ENCODE data around the gene SRSF2.

The SRSF2 gene

DNA sequence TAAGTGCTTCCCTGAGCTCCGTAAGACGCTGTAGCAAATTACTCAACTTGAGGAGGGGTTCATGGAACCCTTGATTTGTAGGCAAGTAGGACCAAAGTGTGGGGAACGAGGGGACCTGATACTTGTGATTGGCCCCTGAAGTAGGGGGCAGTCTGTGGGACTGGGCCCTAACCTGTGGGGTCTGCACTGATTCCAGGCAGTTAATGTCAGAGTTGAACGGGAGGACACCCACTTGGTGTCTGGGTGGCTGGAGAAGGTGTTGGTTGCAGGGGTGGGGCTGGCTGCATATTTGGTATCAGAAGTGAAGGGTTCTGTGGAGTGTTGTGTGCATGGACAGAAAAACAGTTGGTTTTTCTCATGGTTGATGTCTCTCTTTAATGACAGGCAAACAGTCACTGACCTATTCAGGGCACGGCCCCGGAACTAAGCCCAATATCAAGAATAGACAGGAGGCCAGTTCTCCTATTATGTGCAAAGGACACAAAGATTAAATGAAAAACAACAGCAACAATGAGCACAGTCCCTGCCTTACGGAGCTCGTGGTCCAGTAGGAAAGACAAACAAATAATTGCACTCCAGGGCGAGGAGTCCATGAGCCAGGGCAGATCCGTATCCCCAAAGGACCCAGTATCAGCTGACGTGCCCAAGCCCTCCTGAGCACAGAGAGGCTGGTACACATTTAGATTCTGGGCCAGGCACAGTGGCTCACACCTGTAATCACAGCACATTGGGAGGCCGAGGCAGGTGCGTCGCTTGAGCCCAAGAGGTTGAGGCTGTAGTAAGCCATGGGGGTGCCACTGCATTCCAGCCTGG lies 45.5 kb downstream of the SRSF2 start:
- H3K27ac ChIP-seq (ENCODE audit: low read depth, low read length), result no peak overlapping the region

DNA sequence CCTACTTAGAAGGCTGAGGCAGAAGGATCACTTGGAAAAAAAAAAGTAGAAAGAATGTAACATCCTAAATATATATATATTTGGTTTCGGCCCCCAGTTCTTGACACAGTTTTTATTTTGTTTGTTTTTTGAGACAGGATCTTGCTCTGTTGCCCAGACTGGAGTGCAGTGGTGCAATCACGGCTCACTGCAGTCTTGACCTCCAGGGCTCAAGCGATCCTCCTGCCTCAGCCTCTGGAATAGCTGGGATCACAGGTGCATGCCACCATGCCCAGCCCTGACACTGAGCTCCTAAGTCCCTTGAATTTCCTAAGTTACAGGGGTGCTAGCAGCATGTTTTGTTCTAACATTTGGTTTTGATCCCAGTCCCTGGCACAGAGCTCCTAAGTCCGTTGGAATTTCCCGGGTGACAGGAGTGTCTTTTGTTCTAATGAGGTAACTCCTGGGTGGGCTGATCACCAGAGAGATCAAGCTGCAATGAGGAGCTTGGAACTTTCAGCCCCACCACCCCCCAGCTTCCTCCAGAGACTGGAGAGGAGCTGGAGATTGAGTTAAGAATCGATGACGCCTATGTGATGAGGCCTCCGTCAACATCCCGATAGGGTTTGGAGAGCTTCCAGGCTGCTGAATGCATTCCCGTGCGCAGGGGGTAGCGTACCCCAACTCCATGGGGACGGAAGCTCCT lies 46.4 kb downstream of the SRSF2 start:
- H3K18ac ChIP-seq (ENCODE audit: low read length), result no peak overlapping the region
- no peak for DNase-seq
- no peak overlapping the region for H3K23ac ChIP-seq (ENCODE audit: low read length)
- H2AK5ac ChIP-seq (ENCODE audit: low read length), result no peak overlapping the region
- no peaks in the 10 kb centered on the region for H3K4me1 ChIP-seq (ENCODE audit: control insufficient read depth, low read depth, low read length)
- no peaks in the 10 kb centered on the region for H3K79me2 ChIP-seq (ENCODE audit: control insufficient read depth, insufficient read depth, low read length)
- H4K5ac ChIP-seq (ENCODE audit: low read length), result no peak overlapping the region
- H2BK15ac ChIP-seq (replicated peaks; ENCODE audit: low read depth), result no peak overlapping the region
- no peaks in the 10 kb centered on the region for H3K79me1 ChIP-seq (ENCODE audit: low read length)
- no peaks in the 10 kb centered on the region for H3K36me3 ChIP-seq (ENCODE audit: control insufficient read depth, insufficient read depth, low read length)
- no CpG with 5 or more reads among the region's 13 CpGs for WGBS (ENCODE audit: extremely low coverage, insufficient coverage, low lambda C conversion rate)
- H3K4me2 ChIP-seq (ENCODE audit: low read length), result no peak overlapping the region
- no peak overlapping the region for H3K27ac ChIP-seq (ENCODE audit: low read depth, low read length)
- no peak overlapping the region for H2BK5ac ChIP-seq (ENCODE audit: low read length)
- no peak overlapping the region for H3K4ac ChIP-seq (ENCODE audit: low read depth, low read length)
- no peak overlapping the region for H4K8ac ChIP-seq (ENCODE audit: low read depth, low read length)
- no peaks in the 10 kb centered on the region for H3K27me3 ChIP-seq (ENCODE audit: insufficient read depth, low read length, poor library complexity)
- no peak overlapping the region for H3K4me3 ChIP-seq (ENCODE audit: low read length)
- H3K9ac ChIP-seq (ENCODE audit: low read length), result no peak overlapping the region
- no peak overlapping the region for H3K56ac ChIP-seq (ENCODE audit: low read length)
- H2BK120ac ChIP-seq (ENCODE audit: low read depth, low read length), result no peak overlapping the region

More for the DNA sequence above, 45.5 kb downstream of the SRSF2 start:
- no peak overlapping the region for H3K4me3 ChIP-seq (ENCODE audit: low read length)
- H3K23ac ChIP-seq (ENCODE audit: low read length), result no peak overlapping the region
- H3K9ac ChIP-seq (ENCODE audit: low read length), result no peak overlapping the region
- no peak for DNase-seq
- no peaks in the 10 kb centered on the region for H3K79me1 ChIP-seq (ENCODE audit: low read length)
- no CpG with 5 or more reads among the region's 14 CpGs for WGBS (ENCODE audit: extremely low coverage, insufficient coverage, low lambda C conversion rate)
- no peaks in the 10 kb centered on the region for H3K27me3 ChIP-seq (ENCODE audit: insufficient read depth, low read length, poor library complexity)
- H4K5ac ChIP-seq (ENCODE audit: low read length), result no peak overlapping the region
- H3K36me3 ChIP-seq (ENCODE audit: control insufficient read depth, insufficient read depth, low read length), result no peaks in the 10 kb centered on the region
- no peak overlapping the region for H2BK15ac ChIP-seq (replicated peaks; ENCODE audit: low read depth)
- no peak overlapping the region for H2AK5ac ChIP-seq (ENCODE audit: low read length)
- no peak overlapping the region for H3K18ac ChIP-seq (ENCODE audit: low read length)
- no peak overlapping the region for H3K56ac ChIP-seq (ENCODE audit: low read length)
- no peak overlapping the region for H4K8ac ChIP-seq (ENCODE audit: low read depth, low read length)
- H3K4me1 ChIP-seq (ENCODE audit: control insufficient read depth, low read depth, low read length), result no peaks in the 10 kb centered on the region
- no peak overlapping the region for H2BK5ac ChIP-seq (ENCODE audit: low read length)
- no peak overlapping the region for H2BK120ac ChIP-seq (ENCODE audit: low read depth, low read length)
- H3K4ac ChIP-seq (ENCODE audit: low read depth, low read length), result no peak overlapping the region
- no peak overlapping the region for H3K4me2 ChIP-seq (ENCODE audit: low read length)
- H3K79me2 ChIP-seq (ENCODE audit: control insufficient read depth, insufficient read depth, low read length), result no peaks in the 10 kb centered on the region

DNA sequence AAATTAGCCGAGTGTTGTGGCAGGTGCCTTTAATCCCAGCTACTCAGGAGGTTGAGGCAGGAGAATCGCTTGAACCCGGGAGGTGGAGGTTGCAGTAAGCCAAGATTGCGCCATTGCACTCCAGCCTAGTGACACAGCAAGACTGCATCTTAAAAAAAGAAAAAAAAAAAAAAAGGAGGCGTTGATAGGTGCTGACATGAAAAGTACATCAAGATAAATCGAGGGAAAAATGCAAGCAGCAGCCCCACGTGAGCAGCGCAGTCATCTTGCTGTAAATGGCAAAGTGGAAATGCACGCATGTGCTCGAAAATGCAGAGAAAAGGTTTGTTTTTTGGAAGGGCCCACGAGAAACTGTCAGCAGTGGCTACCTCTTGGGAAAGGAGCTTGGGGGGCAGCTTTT lies 47.3 kb downstream of the SRSF2 start:
- H3K4me2 ChIP-seq (ENCODE audit: low read length), result no peak overlapping the region
- H3K27me3 ChIP-seq (ENCODE audit: insufficient read depth, low read length, poor library complexity), result no peaks in the 10 kb centered on the region
- WGBS (ENCODE audit: extremely low coverage, insufficient coverage, low lambda C conversion rate), result no CpG with 5 or more reads among the region's 11 CpGs
- H3K56ac ChIP-seq (ENCODE audit: low read length), result no peak overlapping the region
- H3K4ac ChIP-seq (ENCODE audit: low read depth, low read length), result no peak overlapping the region
- no peaks in the 10 kb centered on the region for H3K79me2 ChIP-seq (ENCODE audit: control insufficient read depth, insufficient read depth, low read length)
- no peaks in the 10 kb centered on the region for H3K4me1 ChIP-seq (ENCODE audit: control insufficient read depth, low read depth, low read length)
- no peak overlapping the region for H4K5ac ChIP-seq (ENCODE audit: low read length)
- H2AK5ac ChIP-seq (ENCODE audit: low read length), result no peak overlapping the region
- H3K79me1 ChIP-seq (ENCODE audit: low read length), result no peaks in the 10 kb centered on the region
- no peak overlapping the region for H3K18ac ChIP-seq (ENCODE audit: low read length)
- H2BK15ac ChIP-seq (replicated peaks; ENCODE audit: low read depth), result no peak overlapping the region
- DNase-seq, result no peak
- no peak overlapping the region for H2BK120ac ChIP-seq (ENCODE audit: low read depth, low read length)
- H3K4me3 ChIP-seq (ENCODE audit: low read length), result no peak overlapping the region
- H3K36me3 ChIP-seq (ENCODE audit: control insufficient read depth, insufficient read depth, low read length), result no peaks in the 10 kb centered on the region
- H4K8ac ChIP-seq (ENCODE audit: low read depth, low read length), result no peak overlapping the region
- no peak overlapping the region for H3K27ac ChIP-seq (ENCODE audit: low read depth, low read length)
- H2BK5ac ChIP-seq (ENCODE audit: low read length), result no peak overlapping the region
- no peak overlapping the region for H3K23ac ChIP-seq (ENCODE audit: low read length)
- H3K9ac ChIP-seq (ENCODE audit: low read length), result no peak overlapping the region

DNA sequence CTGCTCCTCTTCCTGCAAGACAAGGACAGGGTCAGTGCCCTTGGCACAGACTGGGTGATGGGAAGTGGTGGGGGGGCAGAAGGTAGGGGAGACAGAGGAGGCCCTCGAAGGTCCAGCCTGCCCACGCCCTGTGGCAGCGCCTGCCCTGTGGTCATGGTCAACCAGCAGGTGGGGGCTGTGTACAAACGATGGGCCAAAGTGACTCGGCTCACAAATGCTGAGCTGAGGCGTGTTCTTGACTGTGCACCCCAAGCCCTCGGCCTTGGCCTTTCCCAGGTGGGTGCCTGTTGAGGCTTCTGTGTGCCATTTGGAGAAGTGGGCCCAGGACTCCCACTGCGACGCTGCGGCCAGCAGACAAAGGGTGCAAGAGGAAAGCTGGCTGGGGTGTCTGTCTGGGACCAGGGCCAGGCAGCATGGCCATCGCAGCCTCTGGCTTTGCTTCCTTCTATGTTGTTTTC lies 48.9 kb downstream of the SRSF2 start:
- H4K8ac ChIP-seq (ENCODE audit: low read depth, low read length), result no peak overlapping the region
- no peak overlapping the region for H3K27ac ChIP-seq (ENCODE audit: low read depth, low read length)
- H3K4me3 ChIP-seq (ENCODE audit: low read length), result no peak overlapping the region

DNA sequence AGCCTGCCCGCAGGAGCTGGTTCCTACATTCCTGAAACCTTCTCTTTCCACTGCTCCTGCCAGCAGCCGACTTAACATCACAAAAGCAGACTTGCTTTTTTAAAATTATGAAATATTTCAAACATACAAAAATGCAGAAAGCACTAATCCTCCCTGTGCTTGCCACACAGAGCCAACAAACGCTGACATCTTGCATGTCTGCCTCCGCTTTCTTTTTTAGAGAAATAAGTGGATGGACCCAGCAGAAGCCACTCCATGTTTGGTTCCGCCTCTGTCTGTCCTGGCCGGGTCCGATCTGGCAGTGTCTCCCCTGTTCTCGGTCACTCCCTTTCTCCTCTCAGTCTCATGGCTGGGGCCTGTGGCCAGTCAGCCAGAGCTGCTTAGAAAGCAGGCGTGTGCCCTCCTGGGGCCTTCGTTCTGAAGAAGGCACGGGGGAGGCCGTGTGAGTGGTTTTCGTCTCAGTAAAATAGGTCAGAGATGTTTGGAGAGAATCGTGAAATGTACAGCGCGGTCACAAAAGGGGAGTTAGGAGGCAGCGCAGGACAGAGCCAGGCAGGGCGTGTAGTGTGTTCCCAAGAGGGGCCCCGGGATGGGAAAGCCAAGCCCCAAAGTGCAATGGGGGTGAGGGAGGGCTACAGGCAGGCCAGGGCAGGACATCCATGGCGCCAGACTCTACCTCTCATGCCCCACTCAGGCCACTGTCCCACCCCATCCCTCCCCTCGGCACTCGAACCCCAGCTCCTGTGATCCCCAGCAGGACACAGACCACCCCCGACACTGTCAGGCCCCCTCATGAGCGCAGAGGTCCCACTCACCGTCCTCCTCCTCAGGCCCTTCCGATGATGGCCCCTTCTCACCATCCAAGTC lies 49.6 kb downstream of the SRSF2 start:
- H2BK120ac ChIP-seq (ENCODE audit: low read depth, low read length), result no peak overlapping the region
- no peak for DNase-seq
- H3K27ac ChIP-seq (ENCODE audit: low read depth, low read length), result no peak overlapping the region
- no peak overlapping the region for H2BK5ac ChIP-seq (ENCODE audit: low read length)
- H3K56ac ChIP-seq (ENCODE audit: low read length), result no peak overlapping the region
- H3K4me2 ChIP-seq (ENCODE audit: low read length), result no peak overlapping the region
- H3K18ac ChIP-seq (ENCODE audit: low read length), result no peak overlapping the region
- H2BK15ac ChIP-seq (replicated peaks; ENCODE audit: low read depth), result no peak overlapping the region
- no peaks in the 10 kb centered on the region for H3K79me1 ChIP-seq (ENCODE audit: low read length)
- no peak overlapping the region for H3K4me3 ChIP-seq (ENCODE audit: low read length)
- WGBS (ENCODE audit: extremely low coverage, insufficient coverage, low lambda C conversion rate), result no CpG with 5 or more reads among the region's 26 CpGs
- H4K8ac ChIP-seq (ENCODE audit: low read depth, low read length), result no peak overlapping the region
- H4K5ac ChIP-seq (ENCODE audit: low read length), result no peak overlapping the region
- H3K9ac ChIP-seq (ENCODE audit: low read length), result no peak overlapping the region
- H3K23ac ChIP-seq (ENCODE audit: low read length), result no peak overlapping the region
- H3K4me1 ChIP-seq (ENCODE audit: control insufficient read depth, low read depth, low read length), result no peaks in the 10 kb centered on the region
- H3K79me2 ChIP-seq (ENCODE audit: control insufficient read depth, insufficient read depth, low read length), result no peaks in the 10 kb centered on the region
- no peaks in the 10 kb centered on the region for H3K36me3 ChIP-seq (ENCODE audit: control insufficient read depth, insufficient read depth, low read length)
- no peak overlapping the region for H3K4ac ChIP-seq (ENCODE audit: low read depth, low read length)
- no peaks in the 10 kb centered on the region for H3K27me3 ChIP-seq (ENCODE audit: insufficient read depth, low read length, poor library complexity)
- H2AK5ac ChIP-seq (ENCODE audit: low read length), result no peak overlapping the region

More for the DNA sequence above, 48.9 kb downstream of the SRSF2 start:
- no peak overlapping the region for H3K4me2 ChIP-seq (ENCODE audit: low read length)
- H3K36me3 ChIP-seq (ENCODE audit: control insufficient read depth, insufficient read depth, low read length), result no peaks in the 10 kb centered on the region
- H2BK15ac ChIP-seq (replicated peaks; ENCODE audit: low read depth), result no peak overlapping the region
- H2BK120ac ChIP-seq (ENCODE audit: low read depth, low read length), result no peak overlapping the region
- DNase-seq, result no peak
- H2AK5ac ChIP-seq (ENCODE audit: low read length), result no peak overlapping the region
- no peak overlapping the region for H3K18ac ChIP-seq (ENCODE audit: low read length)
- H3K4ac ChIP-seq (ENCODE audit: low read depth, low read length), result no peak overlapping the region
- H3K27me3 ChIP-seq (ENCODE audit: insufficient read depth, low read length, poor library complexity), result no peaks in the 10 kb centered on the region
- no peaks in the 10 kb centered on the region for H3K79me2 ChIP-seq (ENCODE audit: control insufficient read depth, insufficient read depth, low read length)
- no peaks in the 10 kb centered on the region for H3K4me1 ChIP-seq (ENCODE audit: control insufficient read depth, low read depth, low read length)
- no peaks in the 10 kb centered on the region for H3K79me1 ChIP-seq (ENCODE audit: low read length)
- no peak overlapping the region for H3K56ac ChIP-seq (ENCODE audit: low read length)
- no CpG with 5 or more reads among the region's 11 CpGs for WGBS (ENCODE audit: extremely low coverage, insufficient coverage, low lambda C conversion rate)
- no peak overlapping the region for H4K5ac ChIP-seq (ENCODE audit: low read length)
- no peak overlapping the region for H2BK5ac ChIP-seq (ENCODE audit: low read length)
- no peak overlapping the region for H3K23ac ChIP-seq (ENCODE audit: low read length)
- H3K9ac ChIP-seq (ENCODE audit: low read length), result no peak overlapping the region

Measured in mesendoderm (in vitro differentiated cells).